ACC112 (cell line): ENCODE data around the gene CREB1.
"Not testable (repeated sequence)": the region's sequence is repeated elsewhere in the genome, so short reads cannot be mapped to it uniquely, and the experiment has no call there.

Experiments
- H2AFZ ChIP-seq: fragments of 200-600 bp; sonication (generic); one replicate; pipeline ENCODE4 v1.6.0; 2017; ENCODE audit warnings: antibody characterized with exemption, low read length; ENCODE audit not compliant: unreplicated experiment
- H3K27ac ChIP-seq: fragments of 200-600 bp; sonication (generic); 2 replicates; pipeline ENCODE4 v1.5.1; 2014; ENCODE audit warnings: low read depth, mild to moderate bottlenecking, antibody characterized with exemption, low read length, moderate library complexity
- H3K27me3 ChIP-seq: fragments of 200-600 bp; sonication (generic); 2 replicates; pipeline ENCODE4 v1.6.1; 2014; ENCODE audit warnings: mild to moderate bottlenecking, antibody characterized with exemption, low read length, moderate library complexity, mixed read lengths; ENCODE audit not compliant: insufficient read depth
- H3K36me3 ChIP-seq: fragments of 200-600 bp; sonication (generic); 2 replicates; pipeline ENCODE4 v1.6.1; 2016; ENCODE audit warnings: mild to moderate bottlenecking, antibody characterized with exemption, low read length, moderate library complexity, mixed read lengths; ENCODE audit not compliant: insufficient read depth
- H3K4me1 ChIP-seq: fragments of 200-600 bp; sonication (generic); one replicate; pipeline ENCODE4 v1.6.1; 2016; ENCODE audit warnings: low read length, mixed read lengths; ENCODE audit not compliant: insufficient read depth, unreplicated experiment, control insufficient read depth
- H3K4me3 ChIP-seq: fragments of 200-600 bp; sonication (generic); 2 replicates; pipeline ENCODE4 v1.5.1; 2014; ENCODE audit warnings: mild to moderate bottlenecking, low read depth, low read length
- H3K79me2 ChIP-seq: fragments of 200-600 bp; sonication (generic); one replicate; pipeline ENCODE4 v1.6.0; 2016; ENCODE audit warnings: low read length; ENCODE audit not compliant: control insufficient read depth, unreplicated experiment, insufficient read depth

The CREB1 gene

GRCh38 chr2:207491086-207491485 is 38.7 kb upstream of the CREB1 start:
- Histone ChIP-seq H3K27ac (no peak overlapping the region), H2AFZ (no peak overlapping the region), H3K27me3 (no peaks in the 10 kb centered on the region), H3K4me1 (peaks cover 8% of the 10 kb centered on the region), H3K79me2 (no peaks in the 10 kb centered on the region), H3K4me3 (no peak overlapping the region), H3K36me3 (no peaks in the 10 kb centered on the region)

- Histone ChIP-seq H3K4me3 (no peak overlapping the region), H2AFZ (no peak overlapping the region)
Observed at GRCh38 chr2:207491956-207492355, 37.8 kb upstream of the CREB1 start.

GRCh38 chr2:207492461-207492860 is 37.3 kb upstream of the CREB1 start:
- Histone ChIP-seq H3K79me2 (no peaks in the 10 kb centered on the region), H3K27ac (no peak overlapping the region), H3K36me3 (no peaks in the 10 kb centered on the region), H3K4me3 (no peak overlapping the region), H2AFZ (no peak overlapping the region), H3K27me3 (no peaks in the 10 kb centered on the region), H3K4me1 (peaks cover 8% of the 10 kb centered on the region)

More at GRCh38 chr2:207491956-207492355, 37.8 kb upstream of the CREB1 start:
- Histone ChIP-seq H3K79me2 (no peaks in the 10 kb centered on the region), H3K4me1 (peaks cover 8% of the 10 kb centered on the region), H3K36me3 (no peaks in the 10 kb centered on the region), H3K27ac (no peak overlapping the region), H3K27me3 (no peaks in the 10 kb centered on the region)

GRCh38 chr2:207494137-207494536 is 35.6 kb upstream of the CREB1 start:
- H3K27me3 ChIP-seq = no peaks in the 10 kb centered on the region
- H3K4me1 ChIP-seq = no peaks in the 10 kb centered on the region
- no peak overlapping the region for H3K27ac ChIP-seq
- no peak overlapping the region for H3K4me3 ChIP-seq
- no peak overlapping the region for H2AFZ ChIP-seq
- H3K36me3 ChIP-seq = no peaks in the 10 kb centered on the region
- no peaks in the 10 kb centered on the region for H3K79me2 ChIP-seq

- H3K4me1 ChIP-seq, H3K36me3 ChIP-seq, H3K79me2 ChIP-seq, H3K27me3 ChIP-seq, H3K4me3 ChIP-seq, H2AFZ ChIP-seq, H3K27ac ChIP-seq: not testable (repeated sequence)
Observed at GRCh38 chr2:207496936-207497335, 32.8 kb upstream of the CREB1 start.

- no peaks in the 10 kb centered on the region for H3K36me3 ChIP-seq
- H3K4me1 ChIP-seq = peaks cover 9% of the 10 kb centered on the region
- no peak overlapping the region for H3K27ac ChIP-seq
- H3K27me3 ChIP-seq = no peaks in the 10 kb centered on the region
- no peak overlapping the region for H2AFZ ChIP-seq
- no peak overlapping the region for H3K4me3 ChIP-seq
- no peaks in the 10 kb centered on the region for H3K79me2 ChIP-seq
Observed at GRCh38 chr2:207497596-207497995, 32.2 kb upstream of the CREB1 start.

GRCh38 chr2:207498427-207498826 is 31.3 kb upstream of the CREB1 start:
- no peak overlapping the region for H3K27ac ChIP-seq
- peaks cover 17% of the 10 kb centered on the region for H3K4me1 ChIP-seq
- no peaks in the 10 kb centered on the region for H3K27me3 ChIP-seq
- no peaks in the 10 kb centered on the region for H3K36me3 ChIP-seq
- H2AFZ ChIP-seq = no peak overlapping the region
- no peak overlapping the region for H3K4me3 ChIP-seq
- no peaks in the 10 kb centered on the region for H3K79me2 ChIP-seq

- Histone ChIP-seq H3K27me3 (no peaks in the 10 kb centered on the region), H3K27ac (no peak overlapping the region), H3K4me3 (no peak overlapping the region), H2AFZ (no peak overlapping the region), H3K79me2 (no peaks in the 10 kb centered on the region), H3K4me1 (peaks cover 24% of the 10 kb centered on the region), H3K36me3 (no peaks in the 10 kb centered on the region)
Observed at GRCh38 chr2:207499114-207499513, 30.6 kb upstream of the CREB1 start.

GRCh38 chr2:207501802-207502576 is 27.8 kb upstream of the CREB1 start:
- no peak overlapping the region for H3K27ac ChIP-seq

GRCh38 chr2:207502577-207503198 is 27.1 kb upstream of the CREB1 start:
- H3K36me3 ChIP-seq = no peaks in the 10 kb centered on the region
- H3K27me3 ChIP-seq = no peaks in the 10 kb centered on the region
- H3K27ac ChIP-seq = no peak overlapping the region; the same call in 1 of the 2 replicates
- peaks cover 50% of the 10 kb centered on the region for H3K4me1 ChIP-seq
- H3K4me3 ChIP-seq = no peak overlapping the region
- H2AFZ ChIP-seq = no peak overlapping the region
- H3K79me2 ChIP-seq = no peaks in the 10 kb centered on the region

More at GRCh38 chr2:207501802-207502576, 27.8 kb upstream of the CREB1 start:
- peaks cover 50% of the 10 kb centered on the region for H3K4me1 ChIP-seq
- H2AFZ ChIP-seq = no peak overlapping the region
- H3K4me3 ChIP-seq = no peak overlapping the region
- H3K79me2 ChIP-seq = no peaks in the 10 kb centered on the region
- H3K36me3 ChIP-seq = no peaks in the 10 kb centered on the region
- no peaks in the 10 kb centered on the region for H3K27me3 ChIP-seq

GRCh38 chr2:207503234-207503633 is 26.5 kb upstream of the CREB1 start:
- H2AFZ ChIP-seq = peak overlapping the region; percentile 59
- H3K27me3 ChIP-seq = no peaks in the 10 kb centered on the region
- H3K4me3 ChIP-seq = no peak overlapping the region
- H3K27ac ChIP-seq = peak overlapping the region; percentile 50
- H3K36me3 ChIP-seq = no peaks in the 10 kb centered on the region
- H3K79me2 ChIP-seq = no peaks in the 10 kb centered on the region
- peaks cover 50% of the 10 kb centered on the region for H3K4me1 ChIP-seq
